ENCODE data around the gene PROCA1.
"Not testable (repeated sequence)": the region's sequence is repeated elsewhere in the genome, so short reads cannot be mapped to it uniquely, and the experiment has no call there.

Gene PROCA1

GRCh38 chr17:28723159-28723835 lies 11.6 kb upstream of the PROCA1 start:
- Histone ChIP-seq H3F3A (ENCODE audit: control insufficient read depth, insufficient read depth) (peaks cover 64% of the 10 kb centered on the region), H3K9me2 (replicated peaks; ENCODE audit: control insufficient read depth, low read length) (no peaks in the 10 kb centered on the region), H3K27me3 (ENCODE audit: control insufficient read depth, low read length) (0 out of 2 replicates have a peak, but pooled peaks cover 3% of the 10 kb centered on the region), H3K4me3 (ENCODE audit: low read length) (peak overlapping the region; percentile 98), H3K36me3 (ENCODE audit: control insufficient read depth, low read length) (peaks cover 60% of the 10 kb centered on the region), H3K4me2 (ENCODE audit: low read length) (peak overlapping the region; percentile 100), H3K9me3 (ENCODE audit: control insufficient read depth, insufficient read depth, low read length) (no peaks in the 10 kb centered on the region), H3K27ac (ENCODE audit: low read depth, low read length) (peak overlapping the region; percentile 93), H4K20me1 (ENCODE audit: control insufficient read depth, insufficient read depth, low read depth, low read length) (peaks cover 22% of the 10 kb centered on the region), H3K4me1 (ENCODE audit: control insufficient read depth, low read length) (peaks cover 61% of the 10 kb centered on the region), H3K79me2 (ENCODE audit: control insufficient read depth, low read length) (peaks cover 56% of the 10 kb centered on the region)
- no peak for TF ChIP-seq CTCF (IDR thresholded peaks at IDR 0.05; ENCODE audit: low read depth, low read length, poor library complexity, severe bottlenecking)
- TF ChIP-seq EZH2phosphoT487 (IDR thresholded peaks at IDR 0.05; ENCODE audit: borderline replicate concordance, low read length) = no peak

- peaks cover 57% of the 10 kb centered on the region for H3K79me2 ChIP-seq (ENCODE audit: control insufficient read depth, low read length)
- H3F3A ChIP-seq (ENCODE audit: control insufficient read depth, insufficient read depth) = peaks cover 58% of the 10 kb centered on the region
- H3K27ac ChIP-seq (ENCODE audit: low read depth, low read length) = peak overlapping the region; percentile 93
- no peaks in the 10 kb centered on the region for H3K9me3 ChIP-seq (ENCODE audit: control insufficient read depth, insufficient read depth, low read length)
- H4K20me1 ChIP-seq (ENCODE audit: control insufficient read depth, insufficient read depth, low read depth, low read length) = peaks cover 22% of the 10 kb centered on the region
- H3K4me3 ChIP-seq (ENCODE audit: low read length) = peak overlapping the region; percentile 98
- H3K27me3 ChIP-seq (ENCODE audit: control insufficient read depth, low read length) = 0 out of 2 replicates have a peak, but pooled peaks cover 3% of the 10 kb centered on the region
- H3K36me3 ChIP-seq (ENCODE audit: control insufficient read depth, low read length) = peaks cover 60% of the 10 kb centered on the region
- H3K9me2 ChIP-seq (replicated peaks; ENCODE audit: control insufficient read depth, low read length) = no peaks in the 10 kb centered on the region
- peaks cover 59% of the 10 kb centered on the region for H3K4me1 ChIP-seq (ENCODE audit: control insufficient read depth, low read length)
- H3K4me2 ChIP-seq (ENCODE audit: low read length) = peak overlapping the region; percentile 100
- TF ChIP-seq EZH2phosphoT487 (IDR thresholded peaks at IDR 0.05; ENCODE audit: borderline replicate concordance, low read length) = no peak
- no peak for TF ChIP-seq CTCF (IDR thresholded peaks at IDR 0.05; ENCODE audit: low read depth, low read length, poor library complexity, severe bottlenecking)
These were observed 10.9 kb upstream of the PROCA1 start for GRCh38 chr17:28722417-28723158.

DNA sequence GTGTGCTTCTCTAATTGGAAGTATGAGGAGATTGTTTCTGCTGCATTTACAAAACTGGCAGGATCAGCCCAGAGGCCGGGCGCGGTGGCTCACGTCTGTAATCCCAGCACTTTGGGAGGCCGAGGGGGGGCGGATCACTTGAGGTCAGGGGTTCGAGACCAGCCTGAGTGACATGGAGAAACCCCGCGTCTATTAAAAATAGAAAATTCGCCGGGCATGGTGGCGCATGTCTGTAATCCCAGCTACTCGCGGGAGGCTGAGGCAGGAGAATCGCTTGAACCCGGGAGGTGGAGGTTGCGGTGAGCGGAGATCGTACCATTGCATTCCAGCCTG lies 9.3 kb upstream of the PROCA1 start:
- Histone ChIP-seq H3K36me3 (ENCODE audit: control insufficient read depth, low read length) (peaks cover 60% of the 10 kb centered on the region), H4K20me1 (ENCODE audit: control insufficient read depth, insufficient read depth, low read depth, low read length) (peaks cover 22% of the 10 kb centered on the region), H3K4me1 (ENCODE audit: control insufficient read depth, low read length) (peaks cover 54% of the 10 kb centered on the region), H3F3A (ENCODE audit: control insufficient read depth, insufficient read depth) (peaks cover 58% of the 10 kb centered on the region), H3K79me2 (ENCODE audit: control insufficient read depth, low read length) (peaks cover 59% of the 10 kb centered on the region), H3K4me2 (ENCODE audit: low read length) (peak overlapping the region; percentile 100), H3K4me3 (ENCODE audit: low read length) (peak overlapping the region; percentile 98), H3K27ac (ENCODE audit: low read depth, low read length) (peak overlapping the region; percentile 93)
- H3K9me3 ChIP-seq (ENCODE audit: control insufficient read depth, insufficient read depth, low read length); H3K9me2 ChIP-seq (replicated peaks; ENCODE audit: control insufficient read depth, low read length); H3K27me3 ChIP-seq (ENCODE audit: control insufficient read depth, low read length): not testable (repeated sequence)
